HepG2 (cell line): ENCODE measurements around the gene PRCD. TPM values are rescaled to one million over a fixed set of nuclear protein-coding genes. Genes with fewer than 3 reads are reported as not detected.

Source experiments
- ATAC-seq: fragments of 200-7000 bp; cut with Tn5 transposase; 3 replicates; pipeline ENCODE4 v1.9.1; 2020; ENCODE audit warnings: mild to moderate bottlenecking, moderate library complexity
- BruUV-seq: library from RNA; stranded (reverse); fragments of 400-500 nt; replicated peaks from 2 replicates; lab custom pipeline; 2021; lab: Mats Ljungman, UMichigan
- CTCF ChIA-PET: fragments of 300-600 bp; formaldehyde crosslinking; extraction: SDS; loops from one replicate; lab custom pipeline; 2021; ENCODE audit warnings: low total read pairs, inconsistent platforms, low intra/inter-chr PET ratio; lab: Yijun Ruan, JAX
- POLR2A ChIA-PET: fragments of 350-600 bp; sonication (Branson Sonifier 250); formaldehyde crosslinking; loops from one replicate; lab custom pipeline; 2020; ENCODE audit warnings: antibody characterized with exemption, inconsistent platforms; lab: Yijun Ruan, JAX
- DNase-seq: peaks from one replicate; pipeline ENCODE4 v3.0.0-alpha.2; 2015; ENCODE audit warnings: low spot score
- FAIRE-seq: peaks from 3 replicates; lab custom pipeline; 2011; peaks lifted over from hg19 to GRCh38; lab: Jason Lieb, UNC
- H2AFZ ChIP-seq: one replicate; pipeline ENCODE4 v1.6.1; 2011; ENCODE audit warnings: low read length, inconsistent platforms
- H3K27ac ChIP-seq: fragments of 300-600 bp; 3 replicates; pipeline ENCODE4 v1.8.0; 2011; ENCODE audit warnings: mixed run types, mild to moderate bottlenecking, mixed read lengths, low read length, inconsistent platforms; ENCODE audit not compliant: insufficient read depth; ENCODE audit errors: extremely low read length
- H3K27me3 ChIP-seq, 2 experiments: fragments of 200-600 bp in 1 of 2; 2 replicates in 1 of 2; 3 replicates in 1 of 2; pipeline versions ENCODE4 v1.6.0 to v1.8.0; 2011; ENCODE audit warnings: low read length in 2 of 2, mild to moderate bottlenecking in 2 of 2, moderate library complexity in 2 of 2, inconsistent platforms in 1 of 2; ENCODE audit not compliant: insufficient read depth in 2 of 2, control insufficient read depth in 1 of 2
- H3K36me3 ChIP-seq, 2 experiments: fragments of 200-600 bp in 1 of 2; replicated peaks in 1 of 2; 2 replicates in 1 of 2; 3 replicates in 1 of 2; pipeline versions ENCODE4 v1.5.1 to v1.8.0; 2011; ENCODE audit warnings: low read length in 2 of 2, inconsistent platforms in 1 of 2; ENCODE audit not compliant: insufficient read depth in 2 of 2, control insufficient read depth in 1 of 2
- H3K4me1 ChIP-seq: 2 replicates; pipeline ENCODE4 v1.5.1; 2012; ENCODE audit warnings: low read length, inconsistent platforms; ENCODE audit not compliant: insufficient read depth
- H3K4me2 ChIP-seq: 2 replicates; pipeline ENCODE4 v1.6.0; 2011; ENCODE audit warnings: low read depth, low read length, inconsistent platforms
- H3K4me3 ChIP-seq, 3 experiments: fragments of 200-600 bp in 1 of 3; sonication (generic), shearing (Covaris generic) in 1 of 3; replicated peaks in 1 of 3; 2 replicates each; pipeline ENCODE4 v1.5.1; 2011 to 2016; ENCODE audit warnings: low read length in 3 of 3, inconsistent platforms in 2 of 3, low read depth in 2 of 3, mild to moderate bottlenecking in 2 of 3, control low read depth in 1 of 3, mixed read lengths in 1 of 3; ENCODE audit not compliant: insufficient read depth in 1 of 3
- H3K79me2 ChIP-seq: one replicate; pipeline ENCODE4 v1.6.1; 2011; ENCODE audit warnings: low read length, inconsistent platforms; ENCODE audit not compliant: insufficient read depth
- H3K9ac ChIP-seq: 2 replicates; pipeline ENCODE4 v1.6.0; 2011; ENCODE audit warnings: mild to moderate bottlenecking, low read depth, low read length, inconsistent platforms; ENCODE audit not compliant: insufficient read depth
- H3K9me3 ChIP-seq: 2 replicates; pipeline ENCODE4 v1.5.1; 2012; ENCODE audit warnings: mild to moderate bottlenecking, low read length
- H4K20me1 ChIP-seq: 2 replicates; pipeline ENCODE4 v1.6.0; 2011; ENCODE audit warnings: inconsistent platforms, mild to moderate bottlenecking, low read length, moderate library complexity; ENCODE audit not compliant: insufficient read depth
- KLF11 ChIP-seq: IDR thresholded peaks from 2 replicates; pipeline ENCODE4 v1.6.1; 2016; ENCODE audit warnings: missing compliant biosample characterization
- LCORL ChIP-seq, 2 experiments: fragments of 450-650 bp in 1 of 2; sonication (generic) in 1 of 2; formaldehyde crosslinking in 1 of 2; IDR thresholded peaks; 2 replicates each; pipeline versions ENCODE4 v1.5.0 to v1.6.1; 2017 to 2020; ENCODE audit warnings: antibody characterized with exemption in 1 of 2, missing genetic modification reagents in 1 of 2
- NCOA2 ChIP-seq: sonication (generic); formaldehyde crosslinking; IDR thresholded peaks from 2 replicates; pipeline ENCODE4 v1.8.0; 2022; ENCODE audit warnings: inconsistent platforms
- POLR2G ChIP-seq: fragments of 200-400 bp; formaldehyde crosslinking; IDR thresholded peaks from 2 replicates; pipeline ENCODE4 v1.6.1; 2018; ENCODE audit warnings: mild to moderate bottlenecking, low read depth, low read length, moderate library complexity
- SCMH1 ChIP-seq: sonication (generic); formaldehyde crosslinking; IDR thresholded peaks from 2 replicates; pipeline ENCODE4 v1.9.0; 2021; ENCODE audit warnings: missing genetic modification reagents, mild to moderate bottlenecking, borderline replicate concordance
- TCF7 ChIP-seq: sonication (generic); IDR thresholded peaks from 2 replicates; pipeline ENCODE4 v1.6.1; 2016; ENCODE audit warnings: antibody characterized with exemption, low read depth
- ZKSCAN8 ChIP-seq: IDR thresholded peaks from 2 replicates; pipeline ENCODE4 v1.6.1; 2016; ENCODE audit warnings: borderline replicate concordance, missing genetic modification reagents, missing compliant biosample characterization
- WGBS: methylation state at CpG from one replicate; pipeline ENCODE4 v1.1.6; 2017; ENCODE audit warnings: low lambda C conversion rate; 5-methylcytosine and 5-hydroxymethylcytosine counted together
- in situ Hi-C: cut with HindIII; loops from 2 replicates; pipeline ENCODE4 v1.10.0; 2017; ENCODE audit warnings: low pct_unique_long_range_greater_than_20kb; ENCODE audit not compliant: extremely low pct_ligation_motif_present
- intact Hi-C: fragments of 100-400 bp; cut with micrococcal nuclease; formaldehyde crosslinking; loops from one replicate; pipeline ENCODE4 v1.10.0; 2022; ENCODE audit not compliant: unreplicated experiment
- polyA plus RNA-seq, 8 experiments: library from polyadenylated mRNA; depleted of rRNA in 3 of 8; stranded (reverse) in 7 of 8; unstranded in 1 of 8; fragments of >200 nt; fragmentation: Illumina TruSeq in 4 of 8; extraction: Trizol in 4 of 8; gene quantifications; 2 replicates each; pipeline versions ENCODE4 v1.2.1 to v1.2.3, GENCODE V29; 2011 to 2016; ENCODE audit warnings: low read depth in 4 of 8, missing spikeins in 1 of 8, mixed read lengths in 1 of 8; ENCODE audit not compliant: insufficient read depth in 1 of 8
- total RNA-seq, 5 experiments: library from RNA; depleted of rRNA; stranded (reverse); fragments of >200 nt; fragmentation: Illumina TruSeq; extraction: Trizol; gene quantifications; 2 replicates each; pipeline ENCODE4 v1.2.3, GENCODE V29; 2016; ENCODE audit warnings: low read depth in 1 of 5
- TF ChIP-seq, protein P1 (sequence below): sonication (generic); formaldehyde crosslinking; IDR thresholded peaks from 2 replicates; pipeline ENCODE4 v1.9.0; 2021; ENCODE audit warnings: missing genetic modification reagents, mild to moderate bottlenecking, borderline replicate concordance
- TF ChIP-seq, protein P2 (sequence below): sonication (generic); formaldehyde crosslinking; IDR thresholded peaks from 2 replicates; pipeline ENCODE4 v1.8.0; 2022; ENCODE audit warnings: mild to moderate bottlenecking, missing genetic modification reagents, borderline replicate concordance
- TF ChIP-seq, protein P3 (sequence below): sonication (generic); formaldehyde crosslinking; IDR thresholded peaks from 2 replicates; pipeline ENCODE4 v1.4.0; 2020; ENCODE audit warnings: low read depth, mild to moderate bottlenecking, missing genetic modification reagents
- TF ChIP-seq, protein P4 (sequence below): sonication (generic); formaldehyde crosslinking; conservative IDR thresholded peaks from 2 replicates; pipeline ENCODE4 v1.4.0; 2020; ENCODE audit warnings: missing genetic modification reagents
- TF ChIP-seq, protein P5 (sequence below): sonication (generic); formaldehyde crosslinking; IDR thresholded peaks from 2 replicates; pipeline ENCODE4 v1.8.1; 2023; ENCODE audit warnings: mild to moderate bottlenecking, missing genetic modification reagents

The PRCD gene
- total and polyA plus RNA-seq, 2 of the 13 experiments (the other 11 are each of a cell fraction or from before 2014, with no cell fraction given), result 0.51 TPM; not detected in 1

DNA sequence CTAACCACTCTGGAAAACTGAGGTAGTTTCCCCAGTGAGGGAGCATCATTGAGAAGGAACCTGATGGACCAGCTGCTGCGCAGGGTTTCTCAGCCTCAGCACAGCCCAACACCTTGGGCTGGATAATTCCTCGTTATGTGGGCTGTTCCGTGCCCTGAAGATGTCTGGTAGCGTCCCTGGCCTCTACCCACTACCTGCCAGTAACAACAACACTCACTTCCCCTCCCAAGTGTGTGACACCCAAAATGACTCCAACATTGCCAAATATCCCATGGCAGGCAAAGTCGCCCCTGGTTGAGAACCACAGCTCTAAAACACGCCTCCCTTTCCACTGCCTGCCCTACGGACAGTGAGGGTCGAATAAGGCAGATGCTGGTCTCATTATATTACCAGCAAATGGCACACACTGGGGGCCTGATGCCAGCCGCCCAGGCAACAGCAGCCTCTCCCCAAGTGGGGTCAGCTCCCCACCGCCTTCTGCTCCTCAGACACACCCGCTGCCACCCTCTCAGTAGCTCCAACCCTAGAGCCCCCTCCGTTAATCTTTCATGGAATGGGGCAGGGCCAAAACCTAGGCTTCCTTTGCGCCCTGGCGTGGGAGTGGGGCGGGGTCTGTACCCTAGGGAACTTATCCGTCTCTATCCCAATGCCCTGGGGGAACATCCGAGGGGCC, 39.6 kb upstream of the PRCD start:
- ATAC-seq (0 out of 3 replicates have a peak, but pooled peaks have one; percentile 1), FAIRE-seq (no peak), DNase-seq (no peak)
- Histone ChIP-seq H3K4me1 (peaks cover 61% of the 10 kb centered on the region), H4K20me1 (peaks cover 18% of the 10 kb centered on the region; the same call in 1 of the 2 replicates), H2AFZ (no peak overlapping the region), H3K27me3 (no peaks in the 10 kb centered on the region; a peak in 1 of 5 replicates), H3K36me3 (no peaks in the 10 kb centered on the region), H3K27ac (peak overlapping the region; percentile 64), H3K9ac (peak overlapping the region; percentile 91), H3K9me3 (no peaks in the 10 kb centered on the region), H3K4me2 (peak overlapping the region; percentile 93), H3K79me2 (peaks cover 29% of the 10 kb centered on the region), H3K4me3 (peak overlapping the region; percentile 90 to 99 (median 96))
- intact Hi-C loops (no loop called here), in situ Hi-C loops (no loop called here)
- 9% methylated on average over 17 of the region's 17 CpGs for WGBS
- ChIA-PET CTCF (no interaction called here), POLR2A (interaction anchor here (0.8 to 8.2 kb wide), 29 partner anchors 8 to 785 kb away, joined by 3 to 252 read pairs (median 10); partner anchors contain the start of genes AANAT, MFSD11, PRPSAP1 and SPHK1)
- BruUV-seq, result no TSS peak
- TF ChIP-seq, protein P1, sequence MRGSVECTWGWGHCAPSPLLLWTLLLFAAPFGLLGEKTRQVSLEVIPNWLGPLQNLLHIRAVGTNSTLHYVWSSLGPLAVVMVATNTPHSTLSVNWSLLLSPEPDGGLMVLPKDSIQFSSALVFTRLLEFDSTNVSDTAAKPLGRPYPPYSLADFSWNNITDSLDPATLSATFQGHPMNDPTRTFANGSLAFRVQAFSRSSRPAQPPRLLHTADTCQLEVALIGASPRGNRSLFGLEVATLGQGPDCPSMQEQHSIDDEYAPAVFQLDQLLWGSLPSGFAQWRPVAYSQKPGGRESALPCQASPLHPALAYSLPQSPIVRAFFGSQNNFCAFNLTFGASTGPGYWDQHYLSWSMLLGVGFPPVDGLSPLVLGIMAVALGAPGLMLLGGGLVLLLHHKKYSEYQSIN (CRISPR knock-in tag), result 0 out of 2 replicates have a peak, but pooled peaks have one; percentile 2
- TF ChIP-seq SCMH1 (no peak), LCORL (IDR thresholded peaks at IDR 0.05) (no peak), LCORL (CRISPR knock-in tag; IDR thresholded peaks at IDR 0.05) (peak; percentile 59; the same call in 1 of the 2 replicates), ZKSCAN8 (CRISPR knock-in tag) (no peak), NCOA2 (CRISPR knock-in tag) (peak; percentile 11; the same call in 1 of the 2 replicates), POLR2G (peak; percentile 58; the same call in 1 of the 2 replicates), TCF7 (0 out of 2 replicates have a peak, but pooled peaks have one; percentile 2), KLF11 (0 out of 2 replicates have a peak, but pooled peaks have one; percentile 64)
- TF ChIP-seq, protein P2, sequence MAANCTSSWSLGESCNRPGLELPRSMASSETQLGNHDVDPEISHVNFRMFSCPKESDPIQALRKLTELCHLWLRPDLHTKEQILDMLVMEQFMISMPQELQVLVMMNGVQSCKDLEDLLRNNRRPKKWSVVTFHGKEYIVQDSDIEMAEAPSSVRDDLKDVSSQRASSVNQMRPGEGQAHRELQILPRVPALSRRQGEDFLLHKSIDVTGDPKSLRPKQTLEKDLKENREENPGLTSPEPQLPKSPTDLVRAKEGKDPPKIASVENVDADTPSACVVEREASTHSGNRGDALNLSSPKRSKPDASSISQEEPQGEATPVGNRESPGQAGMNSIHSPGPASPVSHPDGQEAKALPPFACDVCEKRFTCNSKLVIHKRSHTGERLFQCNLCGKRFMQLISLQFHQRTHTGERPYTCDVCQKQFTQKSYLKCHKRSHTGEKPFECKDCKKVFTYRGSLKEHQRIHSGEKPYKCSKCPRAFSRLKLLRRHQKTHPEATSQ (CRISPR knock-in tag), result peak; percentile 70; the same call in 1 of the 2 replicates
- TF ChIP-seq, protein P3, sequence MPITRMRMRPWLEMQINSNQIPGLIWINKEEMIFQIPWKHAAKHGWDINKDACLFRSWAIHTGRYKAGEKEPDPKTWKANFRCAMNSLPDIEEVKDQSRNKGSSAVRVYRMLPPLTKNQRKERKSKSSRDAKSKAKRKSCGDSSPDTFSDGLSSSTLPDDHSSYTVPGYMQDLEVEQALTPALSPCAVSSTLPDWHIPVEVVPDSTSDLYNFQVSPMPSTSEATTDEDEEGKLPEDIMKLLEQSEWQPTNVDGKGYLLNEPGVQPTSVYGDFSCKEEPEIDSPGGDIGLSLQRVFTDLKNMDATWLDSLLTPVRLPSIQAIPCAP (CRISPR knock-in tag), result no peak
- TF ChIP-seq, protein P4, sequence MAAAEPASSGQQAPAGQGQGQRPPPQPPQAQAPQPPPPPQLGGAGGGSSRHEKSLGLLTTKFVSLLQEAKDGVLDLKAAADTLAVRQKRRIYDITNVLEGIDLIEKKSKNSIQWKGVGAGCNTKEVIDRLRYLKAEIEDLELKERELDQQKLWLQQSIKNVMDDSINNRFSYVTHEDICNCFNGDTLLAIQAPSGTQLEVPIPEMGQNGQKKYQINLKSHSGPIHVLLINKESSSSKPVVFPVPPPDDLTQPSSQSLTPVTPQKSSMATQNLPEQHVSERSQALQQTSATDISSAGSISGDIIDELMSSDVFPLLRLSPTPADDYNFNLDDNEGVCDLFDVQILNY (CRISPR knock-in tag), result no peak
- TF ChIP-seq, protein P5, sequence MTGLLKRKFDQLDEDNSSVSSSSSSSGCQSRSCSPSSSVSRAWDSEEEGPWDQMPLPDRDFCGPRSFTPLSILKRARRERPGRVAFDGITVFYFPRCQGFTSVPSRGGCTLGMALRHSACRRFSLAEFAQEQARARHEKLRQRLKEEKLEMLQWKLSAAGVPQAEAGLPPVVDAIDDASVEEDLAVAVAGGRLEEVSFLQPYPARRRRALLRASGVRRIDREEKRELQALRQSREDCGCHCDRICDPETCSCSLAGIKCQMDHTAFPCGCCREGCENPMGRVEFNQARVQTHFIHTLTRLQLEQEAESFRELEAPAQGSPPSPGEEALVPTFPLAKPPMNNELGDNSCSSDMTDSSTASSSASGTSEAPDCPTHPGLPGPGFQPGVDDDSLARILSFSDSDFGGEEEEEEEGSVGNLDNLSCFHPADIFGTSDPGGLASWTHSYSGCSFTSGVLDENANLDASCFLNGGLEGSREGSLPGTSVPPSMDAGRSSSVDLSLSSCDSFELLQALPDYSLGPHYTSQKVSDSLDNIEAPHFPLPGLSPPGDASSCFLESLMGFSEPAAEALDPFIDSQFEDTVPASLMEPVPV (CRISPR knock-in tag), result peak; percentile 47; the same call in 1 of the 2 replicates
